ENCODE measurements around the gene PTPN23.

DNA sequence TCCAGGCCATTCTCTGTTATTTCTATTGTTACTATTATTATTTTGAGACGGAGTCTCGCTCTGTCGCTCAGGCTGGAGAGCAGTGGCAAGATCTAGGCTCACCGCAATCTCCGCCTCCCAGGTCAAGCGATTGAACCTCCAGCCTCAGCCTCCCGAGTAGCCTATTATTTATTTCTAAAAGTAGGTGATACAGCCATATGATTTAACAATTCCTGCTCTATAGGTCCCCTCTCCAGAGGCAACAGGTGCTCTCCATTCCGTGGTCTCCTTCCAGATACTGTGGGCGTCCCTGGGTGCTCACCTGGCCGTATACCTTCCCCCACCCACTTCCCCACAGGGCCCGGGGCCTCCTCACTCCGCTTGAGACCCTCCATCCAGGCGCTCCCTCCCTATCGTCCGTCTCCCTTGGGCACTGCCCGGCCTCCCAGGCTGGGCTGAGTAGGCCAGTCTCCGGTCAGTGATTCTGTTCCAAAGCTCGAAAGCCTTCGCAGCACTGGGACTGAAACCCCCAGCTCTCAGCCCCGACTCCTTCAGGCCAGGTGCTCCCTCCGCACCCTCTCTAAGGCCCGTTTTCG is 708 bp upstream of the PTPN23 start:
- TF ChIP-seq, protein P1, sequence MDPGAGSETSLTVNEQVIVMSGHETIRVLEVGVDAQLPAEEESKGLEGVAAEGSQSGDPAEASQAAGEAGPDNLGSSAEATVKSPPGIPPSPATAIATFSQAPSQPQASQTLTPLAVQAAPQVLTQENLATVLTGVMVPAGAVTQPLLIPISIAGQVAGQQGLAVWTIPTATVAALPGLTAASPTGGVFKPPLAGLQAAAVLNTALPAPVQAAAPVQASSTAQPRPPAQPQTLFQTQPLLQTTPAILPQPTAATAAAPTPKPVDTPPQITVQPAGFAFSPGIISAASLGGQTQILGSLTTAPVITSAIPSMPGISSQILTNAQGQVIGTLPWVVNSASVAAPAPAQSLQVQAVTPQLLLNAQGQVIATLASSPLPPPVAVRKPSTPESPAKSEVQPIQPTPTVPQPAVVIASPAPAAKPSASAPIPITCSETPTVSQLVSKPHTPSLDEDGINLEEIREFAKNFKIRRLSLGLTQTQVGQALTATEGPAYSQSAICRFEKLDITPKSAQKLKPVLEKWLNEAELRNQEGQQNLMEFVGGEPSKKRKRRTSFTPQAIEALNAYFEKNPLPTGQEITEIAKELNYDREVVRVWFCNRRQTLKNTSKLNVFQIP (CRISPR knock-in tag; IDR thresholded peaks at IDR 0.05; ENCODE audit: borderline replicate concordance, low read depth), result no peak
- TF ChIP-seq ARNTL (CRISPR knock-in tag; IDR thresholded peaks at IDR 0.05; ENCODE audit: borderline replicate concordance, low read depth) (no peak), PPARA (CRISPR knock-in tag; IDR thresholded peaks at IDR 0.05; ENCODE audit: borderline replicate concordance) (no peak)
